Measurements from ENCODE around the gene MGST2. TPM values are rescaled to one million over a fixed set of nuclear protein-coding genes. Genes with fewer than 3 reads are reported as not detected.

The MGST2 gene
- total RNA-seq, 1 experiment from 2014 or later, result 39.0 TPM

DNA sequence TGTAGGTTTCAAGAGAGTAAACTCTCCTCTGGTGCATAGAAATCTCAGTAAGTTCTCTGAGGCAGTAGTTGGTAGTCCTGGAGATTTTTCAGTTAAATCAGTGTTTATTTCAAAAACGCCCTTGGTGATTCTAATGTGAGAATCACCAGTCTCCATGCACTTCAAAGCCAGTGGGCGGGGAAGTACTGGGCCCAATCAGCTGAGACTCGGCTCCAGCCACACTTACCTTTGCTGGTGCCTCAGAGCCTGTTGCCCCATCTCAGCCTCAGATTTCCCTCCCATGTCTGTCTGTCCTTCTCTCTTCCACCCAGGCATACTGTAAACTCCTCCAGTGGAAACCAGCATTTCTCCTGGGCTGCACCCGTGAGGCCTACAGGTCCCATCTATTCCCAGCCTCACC is 7.4 kb upstream of the MGST2 start:
- TF ChIP-seq EZH2 (IDR thresholded peaks at IDR 0.05; ENCODE audit: low read length, unreplicated experiment) (no peak), EZH2phosphoT487 (IDR thresholded peaks at IDR 0.05; ENCODE audit: borderline replicate concordance, low read length) (no peak)
- TF ChIP-seq, protein P1, sequence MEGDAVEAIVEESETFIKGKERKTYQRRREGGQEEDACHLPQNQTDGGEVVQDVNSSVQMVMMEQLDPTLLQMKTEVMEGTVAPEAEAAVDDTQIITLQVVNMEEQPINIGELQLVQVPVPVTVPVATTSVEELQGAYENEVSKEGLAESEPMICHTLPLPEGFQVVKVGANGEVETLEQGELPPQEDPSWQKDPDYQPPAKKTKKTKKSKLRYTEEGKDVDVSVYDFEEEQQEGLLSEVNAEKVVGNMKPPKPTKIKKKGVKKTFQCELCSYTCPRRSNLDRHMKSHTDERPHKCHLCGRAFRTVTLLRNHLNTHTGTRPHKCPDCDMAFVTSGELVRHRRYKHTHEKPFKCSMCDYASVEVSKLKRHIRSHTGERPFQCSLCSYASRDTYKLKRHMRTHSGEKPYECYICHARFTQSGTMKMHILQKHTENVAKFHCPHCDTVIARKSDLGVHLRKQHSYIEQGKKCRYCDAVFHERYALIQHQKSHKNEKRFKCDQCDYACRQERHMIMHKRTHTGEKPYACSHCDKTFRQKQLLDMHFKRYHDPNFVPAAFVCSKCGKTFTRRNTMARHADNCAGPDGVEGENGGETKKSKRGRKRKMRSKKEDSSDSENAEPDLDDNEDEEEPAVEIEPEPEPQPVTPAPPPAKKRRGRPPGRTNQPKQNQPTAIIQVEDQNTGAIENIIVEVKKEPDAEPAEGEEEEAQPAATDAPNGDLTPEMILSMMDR (conservative IDR thresholded peaks at IDR 0.05; ENCODE audit: low read depth, low read length), result no peak
- no peaks in the 10 kb centered on the region for H3K9me3 ChIP-seq (ENCODE audit: low read length)
- peaks cover 14% of the 10 kb centered on the region for H3K4me1 ChIP-seq (ENCODE audit: insufficient read depth, low read length)
- BruUV-seq (replicated peaks), result no TSS peak
- no peaks in the 10 kb centered on the region for H3K79me2 ChIP-seq (ENCODE audit: low read length)
- H3K27me3 ChIP-seq (ENCODE audit: low read length), result no peaks in the 10 kb centered on the region
- ChIA-PET POLR2A (ENCODE audit: unreplicated experiment) (interaction anchor here (0.5 kb wide), 1 partner anchor 236 kb away, joined by 3 read pairs; no protein-coding TSS in a partner anchor), CTCF (interaction anchor here (0.6 to 0.7 kb wide), 2 partner anchors 51 to 288 kb away, joined by 3 read pairs; no protein-coding TSS in a partner anchor)
- H3K4me3 ChIP-seq (ENCODE audit: low read length), result peak overlapping the region; percentile 53
- peak overlapping the region; percentile 75 for H3K4me2 ChIP-seq (ENCODE audit: low read length)
- peak overlapping the region; percentile 30; the same call in 1 of the 2 replicates for H3K27ac ChIP-seq (ENCODE audit: low read length)
- no peaks in the 10 kb centered on the region for H4K20me1 ChIP-seq (ENCODE audit: low read length)
- ATAC-seq (no peak), DNase-seq (no peak)
- no peak overlapping the region for H3K9ac ChIP-seq (ENCODE audit: low read length)
- intact Hi-C loops (cut with micrococcal nuclease), result loop anchor here (5.0 kb wide), 3 partner anchors 49 to 594 kb away; partner anchors contain the start of gene MAML3
- H3K36me3 ChIP-seq (ENCODE audit: low read depth, low read length), result no peaks in the 10 kb centered on the region
- H2AFZ ChIP-seq (ENCODE audit: low read length), result peak overlapping the region; percentile 63
- H3F3A ChIP-seq (ENCODE audit: low read length, unreplicated experiment), result no peaks in the 10 kb centered on the region
- H3K9me2 ChIP-seq (replicated peaks; ENCODE audit: low read length), result no peaks in the 10 kb centered on the region

DNA sequence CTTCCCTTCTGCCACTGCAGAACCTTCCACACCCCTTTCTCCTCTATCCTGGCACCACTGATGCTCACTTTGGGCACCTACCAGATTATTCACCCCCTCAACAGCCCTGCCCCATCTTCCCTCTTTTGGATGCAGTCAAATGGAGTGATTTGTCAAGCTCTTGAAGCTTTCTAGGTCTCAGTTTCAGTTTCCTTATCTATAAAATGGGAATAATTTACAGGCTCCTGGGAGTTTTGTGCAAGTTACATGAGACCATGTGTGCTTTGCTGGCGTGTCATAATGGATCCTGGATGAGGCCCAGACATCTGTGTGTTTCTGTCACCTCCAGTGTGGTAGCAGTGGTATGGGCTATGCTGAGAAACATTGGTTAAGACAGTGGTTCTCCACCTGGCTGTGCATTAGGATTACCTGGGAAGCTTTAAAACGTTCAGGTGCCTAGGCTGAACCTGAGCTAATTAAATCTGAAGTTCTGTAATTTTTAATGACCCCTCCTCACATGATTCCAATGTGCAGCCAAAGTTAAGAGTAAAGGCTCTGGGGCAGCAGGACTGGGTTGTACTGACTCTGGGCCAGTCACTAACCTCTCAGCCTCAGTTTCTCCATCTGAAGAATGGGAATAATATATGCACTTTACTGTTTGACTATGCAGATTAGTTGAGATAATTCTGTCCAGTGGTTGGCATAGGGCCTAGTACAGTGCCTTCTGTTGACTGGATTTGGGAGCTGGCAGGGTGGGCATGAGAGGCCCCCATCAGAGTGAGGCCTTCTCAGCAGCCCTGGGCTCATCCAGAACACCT is 6.8 kb upstream of the MGST2 start:
- no peak overlapping the region for H3K9ac ChIP-seq (ENCODE audit: low read length)
- TF ChIP-seq EZH2phosphoT487 (IDR thresholded peaks at IDR 0.05; ENCODE audit: borderline replicate concordance, low read length) (no peak), EZH2 (IDR thresholded peaks at IDR 0.05; ENCODE audit: low read length, unreplicated experiment) (no peak)
- TF ChIP-seq, protein P1 (conservative IDR thresholded peaks at IDR 0.05; ENCODE audit: low read depth, low read length), result no peak
- H3K9me3 ChIP-seq (ENCODE audit: low read length), result no peaks in the 10 kb centered on the region
- H2AFZ ChIP-seq (ENCODE audit: low read length), result peak overlapping the region; percentile 63; the same call in 1 of the 2 replicates
- no peak overlapping the region for H3K27ac ChIP-seq (ENCODE audit: low read length)
- no peaks in the 10 kb centered on the region for H3F3A ChIP-seq (ENCODE audit: low read length, unreplicated experiment)
- intact Hi-C loops (cut with micrococcal nuclease), result loop anchor here (5.0 kb wide), 3 partner anchors 49 to 594 kb away; partner anchors contain the start of gene MAML3
- no peaks in the 10 kb centered on the region for H4K20me1 ChIP-seq (ENCODE audit: low read length)
- H3K4me3 ChIP-seq (ENCODE audit: low read length), result no peak overlapping the region
- ChIA-PET CTCF (no interaction called here), POLR2A (ENCODE audit: unreplicated experiment) (interaction anchor here (0.5 kb wide), 1 partner anchor 236 kb away, joined by 3 read pairs; no protein-coding TSS in a partner anchor)
- H3K27me3 ChIP-seq (ENCODE audit: low read length), result no peaks in the 10 kb centered on the region
- ATAC-seq (no peak), DNase-seq (no peak)
- H3K9me2 ChIP-seq (replicated peaks; ENCODE audit: low read length), result no peaks in the 10 kb centered on the region
- BruUV-seq (replicated peaks), result no TSS peak
- H3K4me1 ChIP-seq (ENCODE audit: insufficient read depth, low read length), result peaks cover 14% of the 10 kb centered on the region
- peak overlapping the region; percentile 75 for H3K4me2 ChIP-seq (ENCODE audit: low read length)
- no peaks in the 10 kb centered on the region for H3K79me2 ChIP-seq (ENCODE audit: low read length)
- H3K36me3 ChIP-seq (ENCODE audit: low read depth, low read length), result no peaks in the 10 kb centered on the region
